Sigmoid colon (tissue), 4 donors: ENCODE results near the gene IKZF1.

ENCODE experiments used
- CTCF ChIP-seq, 4 experiments: fragments of 450-650 bp in 3 of 4; fragments of 200-600 bp in 1 of 4; IDR thresholded peaks; one replicate each; pipeline ENCODE4 v1.5.1; 2016 to 2019; ENCODE audit warnings: antibody characterized with exemption in 4 of 4, mild to moderate bottlenecking in 3 of 4, moderate library complexity in 2 of 4
- EP300 ChIP-seq, 4 donors: sonication (generic); formaldehyde crosslinking; IDR thresholded peaks; one replicate each; pipeline ENCODE4 v1.6.1; 2017; ENCODE audit warnings: antibody characterized with exemption in 4 of 4
- POLR2AphosphoS5 ChIP-seq, 4 donors: sonication (generic); formaldehyde crosslinking; IDR thresholded peaks; one replicate each; pipeline ENCODE4 v1.6.1; 2017; ENCODE audit warnings: antibody characterized with exemption in 4 of 4

GRCh38 chr7:50367100-50367499, 62.6 kb downstream of the IKZF1 start:
- no peak for TF ChIP-seq POLR2AphosphoS5 (IDR thresholded peaks at IDR 0.05)
- no peak for TF ChIP-seq CTCF (IDR thresholded peaks at IDR 0.05)
- no peak for TF ChIP-seq EP300 (IDR thresholded peaks at IDR 0.05)
